HCT116 (cell line): ENCODE results near the gene CHST9.

Experiments
- CEBPB ChIP-seq: IDR thresholded peaks from 2 replicates; pipeline ENCODE4 v1.6.1; 2012; ENCODE audit warnings: low read depth
- CTCF ChIP-seq, 3 experiments: fragments of 200-600 bp in 1 of 3; sonication (generic) in 1 of 3; IDR thresholded peaks in 2 of 3; conservative IDR thresholded peaks in 1 of 3; 2 replicates each; pipeline ENCODE4 v1.5.1; 2012 to 2017; ENCODE audit warnings: low read depth in 2 of 3, low read length in 2 of 3, antibody characterized with exemption in 1 of 3, borderline replicate concordance in 1 of 3, control low read depth in 1 of 3, mild to moderate bottlenecking in 1 of 3, mixed read lengths in 1 of 3, mixed run types in 1 of 3, moderate library complexity in 1 of 3; ENCODE audit not compliant: insufficient read depth in 1 of 3
- EGR1 ChIP-seq: IDR thresholded peaks from 2 replicates; pipeline ENCODE4 v1.6.1; 2012; ENCODE audit warnings: low read depth
- EZH2 ChIP-seq: fragments of 200-600 bp; sonication (generic); IDR thresholded peaks from 2 replicates; pipeline ENCODE4 v1.6.1; 2017; ENCODE audit warnings: antibody characterized with exemption, mixed run types
- MAX ChIP-seq: IDR thresholded peaks from 2 replicates; pipeline ENCODE4 v1.6.1; 2012
- POLR2A ChIP-seq: IDR thresholded peaks from 2 replicates; pipeline ENCODE4 v1.7.0; 2011; ENCODE audit warnings: borderline replicate concordance; ENCODE audit not compliant: insufficient read depth, insufficient read length; ENCODE audit errors: extremely low read depth
- POLR2AphosphoS5 ChIP-seq: IDR thresholded peaks from 2 replicates; pipeline ENCODE4 v1.6.1; 2011; ENCODE audit warnings: mild to moderate bottlenecking, low read depth, low read length, moderate library complexity
- REST ChIP-seq: IDR thresholded peaks from 2 replicates; pipeline ENCODE4 v1.6.1; 2012; ENCODE audit warnings: low read depth
- SP1 ChIP-seq: IDR thresholded peaks from 2 replicates; pipeline ENCODE4 v1.6.1; 2012; ENCODE audit warnings: low read depth
- SRF ChIP-seq: IDR thresholded peaks from 2 replicates; pipeline ENCODE4 v1.6.1; 2012; ENCODE audit warnings: low read depth
- TCF7L2 ChIP-seq: IDR thresholded peaks from 2 replicates; pipeline ENCODE4 v1.7.0; 2011; ENCODE audit warnings: borderline replicate concordance, inconsistent platforms; ENCODE audit not compliant: insufficient read depth, insufficient read length; ENCODE audit errors: extremely low read depth
- ZNF274 ChIP-seq: fragments of 200-500 bp; sonication (Bioruptor generic); IDR thresholded peaks from 2 replicates; pipeline ENCODE4 v1.6.1; 2014; ENCODE audit warnings: mild to moderate bottlenecking, low read depth, low read length, inconsistent platforms

GRCh38 chr18:27073404-27073830 is 111.7 kb downstream of the CHST9 start:
- TF ChIP-seq CEBPB (no peak), EGR1 (no peak), CTCF (IDR thresholded peaks at IDR 0.05 in 2 of 3, conservative IDR thresholded peaks at IDR 0.05 in 1 of 3; ENCODE audit: borderline replicate concordance in 1 of 3, insufficient read depth in 1 of 3, low read depth in 2 of 3, low read length in 2 of 3) (no peak), POLR2A (no peak), EZH2 (no peak), ZNF274 (no peak), TCF7L2 (no peak), POLR2AphosphoS5 (no peak), MAX (no peak), REST (no peak), SRF (no peak), SP1 (no peak)
